ENCODE data around the gene CHCHD6. TPM values are rescaled to one million over a fixed set of nuclear protein-coding genes. Genes with fewer than 3 reads are reported as not detected.

Gene CHCHD6
- total and polyA plus RNA-seq, 2 donors (not counting 3 experiments of a cell fraction or from before 2014, with no cell fraction given), result 8.4 to 10.1 TPM

DNA sequence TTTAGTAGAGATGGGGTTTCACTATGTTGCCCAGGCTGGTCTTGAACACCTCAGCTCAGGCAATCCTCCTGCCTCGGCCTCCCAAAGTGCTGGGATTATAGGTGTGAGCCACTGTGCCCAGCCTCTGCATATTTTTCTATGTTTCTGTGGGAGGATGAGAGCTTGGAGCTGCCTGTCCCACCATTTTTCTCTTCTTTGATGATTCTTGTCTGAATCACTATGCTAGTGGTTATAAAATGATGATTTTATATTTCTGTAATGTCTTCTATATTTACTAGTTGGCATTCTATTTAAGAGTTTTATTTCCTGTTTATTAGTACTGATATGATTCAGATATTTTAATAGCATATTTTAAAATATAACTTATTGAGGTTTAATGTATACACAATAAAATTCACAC, 69.7 kb downstream of the CHCHD6 start:
- no peak for DNase-seq (ENCODE audit: low read depth, low spot score)
- FAIRE-seq, result no peak
- TF ChIP-seq POLR2AphosphoS5 (IDR thresholded peaks at IDR 0.05; ENCODE audit: insufficient read depth, low read depth, low read length) (no peak), FOS (IDR thresholded peaks at IDR 0.05; ENCODE audit: borderline replicate concordance, insufficient read depth, low read length) (no peak), EZH2 (IDR thresholded peaks at IDR 0.05; ENCODE audit: borderline replicate concordance, low read depth, low read length, severe bottlenecking) (no peak), POLR2A (IDR thresholded peaks at IDR 0.05; ENCODE audit: low read depth, low read length) (no peak), GATA2 (IDR thresholded peaks at IDR 0.05; ENCODE audit: insufficient read depth, insufficient read length, low read depth, low read length) (no peak), JUN (IDR thresholded peaks at IDR 0.05; ENCODE audit: borderline replicate concordance, insufficient read depth, insufficient read length, low read depth) (no peak)
- TF ChIP-seq, protein P1, sequence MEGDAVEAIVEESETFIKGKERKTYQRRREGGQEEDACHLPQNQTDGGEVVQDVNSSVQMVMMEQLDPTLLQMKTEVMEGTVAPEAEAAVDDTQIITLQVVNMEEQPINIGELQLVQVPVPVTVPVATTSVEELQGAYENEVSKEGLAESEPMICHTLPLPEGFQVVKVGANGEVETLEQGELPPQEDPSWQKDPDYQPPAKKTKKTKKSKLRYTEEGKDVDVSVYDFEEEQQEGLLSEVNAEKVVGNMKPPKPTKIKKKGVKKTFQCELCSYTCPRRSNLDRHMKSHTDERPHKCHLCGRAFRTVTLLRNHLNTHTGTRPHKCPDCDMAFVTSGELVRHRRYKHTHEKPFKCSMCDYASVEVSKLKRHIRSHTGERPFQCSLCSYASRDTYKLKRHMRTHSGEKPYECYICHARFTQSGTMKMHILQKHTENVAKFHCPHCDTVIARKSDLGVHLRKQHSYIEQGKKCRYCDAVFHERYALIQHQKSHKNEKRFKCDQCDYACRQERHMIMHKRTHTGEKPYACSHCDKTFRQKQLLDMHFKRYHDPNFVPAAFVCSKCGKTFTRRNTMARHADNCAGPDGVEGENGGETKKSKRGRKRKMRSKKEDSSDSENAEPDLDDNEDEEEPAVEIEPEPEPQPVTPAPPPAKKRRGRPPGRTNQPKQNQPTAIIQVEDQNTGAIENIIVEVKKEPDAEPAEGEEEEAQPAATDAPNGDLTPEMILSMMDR (IDR thresholded peaks at IDR 0.05; ENCODE audit: extremely low read depth in 1 of 2, insufficient read depth in 1 of 2, low read depth in 1 of 2, low read length in 2 of 2), result no peak
- TF ChIP-seq, protein P2, sequence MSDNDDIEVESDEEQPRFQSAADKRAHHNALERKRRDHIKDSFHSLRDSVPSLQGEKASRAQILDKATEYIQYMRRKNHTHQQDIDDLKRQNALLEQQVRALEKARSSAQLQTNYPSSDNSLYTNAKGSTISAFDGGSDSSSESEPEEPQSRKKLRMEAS (IDR thresholded peaks at IDR 0.05; ENCODE audit: insufficient read depth, insufficient read length), result no peak
- H3K4me3 ChIP-seq (replicated peaks in 1 of 3; ENCODE audit: insufficient read depth in 1 of 3, low read depth in 1 of 3, low read length in 3 of 3), result no peak overlapping the region
- no peak overlapping the region for H3K27ac ChIP-seq (ENCODE audit: insufficient read depth, low read depth, low read length)
- no peaks in the 10 kb centered on the region for H3K79me2 ChIP-seq (ENCODE audit: control insufficient read depth, insufficient read depth, low read length)
- CTCF ChIA-PET, result no interaction called here
- no peaks in the 10 kb centered on the region for H3K9me3 ChIP-seq (replicated peaks; ENCODE audit: control insufficient read depth, insufficient read depth, low read length)
- no peak overlapping the region for H3K9ac ChIP-seq (replicated peaks; ENCODE audit: extremely low read depth, insufficient read depth, low read length)
- intact Hi-C loops (cut with micrococcal nuclease), result no loop called here
- H3K27me3 ChIP-seq (ENCODE audit: control insufficient read depth in 2 of 2, insufficient read depth in 2 of 2, low read length in 2 of 2), result no peaks in the 10 kb centered on the region
- no peaks in the 10 kb centered on the region for H4K20me1 ChIP-seq (replicated peaks; ENCODE audit: control insufficient read depth, extremely low read depth, insufficient read depth, low read length)
- BruUV-seq (replicated peaks), result no TSS peak
- no peaks in the 10 kb centered on the region for H3K36me3 ChIP-seq (ENCODE audit: control insufficient read depth in 2 of 2, extremely low read depth in 1 of 2, insufficient read depth in 2 of 2, low read length in 2 of 2)
- no peaks in the 10 kb centered on the region for H3K4me1 ChIP-seq (ENCODE audit: control insufficient read depth, extremely low read depth, insufficient read depth, low read length)
- dilution Hi-C loops (cut with MboI; ENCODE audit: extremely low pct_ligation_motif_present, low sequenced_read_pairs), result no loop called here
- no peak overlapping the region for H3K4me2 ChIP-seq (ENCODE audit: insufficient read depth, low read length)
- H2AFZ ChIP-seq (ENCODE audit: low read depth, low read length), result no peak overlapping the region
- H3K9me1 ChIP-seq (replicated peaks; ENCODE audit: control insufficient read depth, extremely low read depth, insufficient read depth, low read length), result no peaks in the 10 kb centered on the region
- POLR2A ChIA-PET, result no interaction called here

Data from endothelial cell of umbilical vein (primary cell).